Measurements from ENCODE around the gene MALT1.
"Not testable (repeated sequence)": the region's sequence is repeated elsewhere in the genome, so short reads cannot be mapped to it uniquely, and the experiment has no call there.

MALT1 gene, protein sequence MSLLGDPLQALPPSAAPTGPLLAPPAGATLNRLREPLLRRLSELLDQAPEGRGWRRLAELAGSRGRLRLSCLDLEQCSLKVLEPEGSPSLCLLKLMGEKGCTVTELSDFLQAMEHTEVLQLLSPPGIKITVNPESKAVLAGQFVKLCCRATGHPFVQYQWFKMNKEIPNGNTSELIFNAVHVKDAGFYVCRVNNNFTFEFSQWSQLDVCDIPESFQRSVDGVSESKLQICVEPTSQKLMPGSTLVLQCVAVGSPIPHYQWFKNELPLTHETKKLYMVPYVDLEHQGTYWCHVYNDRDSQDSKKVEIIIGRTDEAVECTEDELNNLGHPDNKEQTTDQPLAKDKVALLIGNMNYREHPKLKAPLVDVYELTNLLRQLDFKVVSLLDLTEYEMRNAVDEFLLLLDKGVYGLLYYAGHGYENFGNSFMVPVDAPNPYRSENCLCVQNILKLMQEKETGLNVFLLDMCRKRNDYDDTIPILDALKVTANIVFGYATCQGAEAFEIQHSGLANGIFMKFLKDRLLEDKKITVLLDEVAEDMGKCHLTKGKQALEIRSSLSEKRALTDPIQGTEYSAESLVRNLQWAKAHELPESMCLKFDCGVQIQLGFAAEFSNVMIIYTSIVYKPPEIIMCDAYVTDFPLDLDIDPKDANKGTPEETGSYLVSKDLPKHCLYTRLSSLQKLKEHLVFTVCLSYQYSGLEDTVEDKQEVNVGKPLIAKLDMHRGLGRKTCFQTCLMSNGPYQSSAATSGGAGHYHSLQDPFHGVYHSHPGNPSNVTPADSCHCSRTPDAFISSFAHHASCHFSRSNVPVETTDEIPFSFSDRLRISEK

DNA sequence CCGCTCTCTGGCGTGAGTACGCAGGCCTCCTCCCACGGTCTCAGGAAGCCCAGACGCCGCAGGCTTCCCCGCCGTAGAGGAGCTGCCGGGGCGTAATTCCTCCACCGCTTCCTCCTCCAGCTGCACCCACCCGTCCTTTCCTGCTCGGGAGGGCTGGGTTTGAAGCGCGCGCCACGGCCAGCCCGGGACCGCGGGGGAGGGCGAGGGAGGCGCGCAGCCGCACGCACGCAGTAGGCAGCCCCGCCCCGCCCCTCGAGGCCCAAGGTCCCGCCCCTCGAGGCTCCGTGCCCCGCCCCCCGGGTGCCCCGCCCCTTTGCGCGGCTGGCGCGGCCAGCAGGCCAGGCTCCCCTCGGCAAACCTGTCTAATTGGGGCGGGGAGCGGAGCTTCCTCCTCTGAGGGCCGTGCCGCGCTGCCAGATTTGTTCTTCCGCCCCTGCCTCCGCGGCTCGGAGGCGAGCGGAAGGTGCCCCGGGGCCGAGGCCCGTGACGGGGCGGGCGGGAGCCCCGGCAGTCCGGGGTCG lies at the start of gene MALT1:
TSS of gene MALT1 (plus strand) at position 355 of the 521 bp plus-strand sequence. CDS start 179 bp downstream, outside the sequence.
- DNase-seq, result peak; percentile 95 to 96

DNA sequence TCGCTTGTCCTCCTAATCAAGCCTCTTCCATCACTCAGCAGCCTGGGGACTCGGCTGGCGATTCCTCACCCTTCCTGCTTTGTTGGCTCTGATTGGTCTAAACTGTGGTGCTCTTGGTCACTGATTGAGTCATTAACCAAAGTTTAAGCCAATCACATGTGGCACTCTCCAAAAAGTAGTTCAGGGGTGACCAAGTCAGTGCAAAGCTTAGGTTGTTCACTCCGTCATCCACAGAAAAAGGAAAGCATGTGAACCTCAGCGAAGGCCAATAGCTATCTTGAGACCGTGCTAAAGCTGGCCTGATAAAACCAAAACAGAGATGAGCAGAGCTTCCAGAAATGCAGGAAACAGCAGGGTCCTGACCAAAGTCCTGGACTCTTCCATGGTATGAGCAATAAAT lies 47.3 kb upstream of the MALT1 start:
- DNase-seq, result no peak

DNA sequence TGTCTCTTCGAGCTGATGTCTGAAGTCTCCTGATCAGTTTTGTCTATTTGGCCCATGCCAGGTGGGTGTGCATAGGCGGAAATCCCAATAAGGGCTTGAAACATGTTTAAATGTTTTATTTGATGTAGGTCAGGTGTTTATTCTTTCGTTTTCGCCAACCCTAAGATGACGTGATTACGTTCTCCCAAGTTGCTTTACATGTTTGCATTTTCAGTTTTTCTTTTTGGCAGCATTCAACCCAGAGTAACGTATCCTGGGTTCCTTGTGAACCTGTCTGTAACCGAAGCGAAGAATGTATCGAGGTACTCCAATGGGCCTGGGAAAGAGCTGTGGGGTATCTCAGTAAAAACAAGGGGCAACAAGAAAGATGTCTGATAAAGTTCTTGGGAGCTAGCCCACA lies 45.4 kb upstream of the MALT1 start:
- no peak for DNase-seq

DNA sequence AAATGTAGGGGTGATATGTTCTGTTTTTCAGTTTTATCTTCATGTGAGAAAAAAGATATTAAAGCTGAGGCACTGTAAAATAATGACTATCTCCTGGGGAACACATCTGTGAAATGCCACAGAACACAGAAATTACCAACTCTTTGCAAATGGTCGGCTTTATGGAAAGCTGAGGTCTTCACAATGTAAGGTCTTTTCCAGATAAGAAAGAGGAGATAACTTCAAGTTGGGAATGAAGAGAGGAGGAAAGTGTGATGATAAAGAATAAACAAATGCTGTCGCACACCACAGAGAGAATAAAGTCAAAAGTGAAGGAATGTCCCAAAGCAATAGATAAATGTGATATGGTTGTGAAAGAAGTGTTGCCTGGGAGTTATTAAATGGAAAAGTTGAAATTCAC lies 41.2 kb upstream of the MALT1 start:
- no peak for DNase-seq

DNA sequence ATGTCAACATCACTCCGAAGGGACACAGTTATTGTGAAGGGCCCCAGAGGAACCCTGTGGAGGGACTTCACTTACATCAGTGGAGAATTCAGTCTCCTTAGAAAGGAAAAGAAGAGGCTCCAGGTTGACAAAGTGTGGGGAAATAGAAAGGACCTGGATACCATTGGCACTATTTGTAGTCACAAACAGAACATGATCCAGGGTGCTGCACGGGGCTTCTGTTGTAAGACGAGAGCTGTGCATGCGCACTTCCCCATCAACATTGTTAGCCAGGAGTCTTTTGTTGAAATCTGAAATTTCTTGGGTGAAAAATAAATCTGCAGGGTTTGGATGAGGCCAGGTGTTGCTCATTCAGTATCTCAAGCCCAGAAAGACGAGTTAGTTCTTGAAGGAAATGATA lies 40.0 kb upstream of the MALT1 start:
- DNase-seq, result no peak

DNA sequence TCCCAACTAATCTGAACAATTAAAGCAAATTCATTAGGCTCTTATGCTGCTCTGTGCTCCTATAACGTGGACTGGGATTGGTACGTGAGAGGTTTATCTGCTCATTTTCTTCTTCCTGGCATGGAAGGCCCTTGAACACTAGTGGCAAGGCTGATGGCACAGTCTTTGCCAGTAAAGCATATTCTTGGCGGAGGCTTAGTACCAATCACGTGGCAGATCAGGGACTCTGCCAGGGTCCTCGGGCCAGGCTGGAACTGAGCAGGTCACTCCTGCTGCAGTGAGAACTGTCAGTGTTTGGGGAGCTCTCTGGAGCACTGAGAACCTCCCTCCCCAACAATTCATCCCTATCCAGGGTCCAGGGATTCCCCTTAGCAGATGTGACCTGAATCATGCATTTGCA lies 38.7 kb upstream of the MALT1 start:
- DNase-seq, result no peak

DNA sequence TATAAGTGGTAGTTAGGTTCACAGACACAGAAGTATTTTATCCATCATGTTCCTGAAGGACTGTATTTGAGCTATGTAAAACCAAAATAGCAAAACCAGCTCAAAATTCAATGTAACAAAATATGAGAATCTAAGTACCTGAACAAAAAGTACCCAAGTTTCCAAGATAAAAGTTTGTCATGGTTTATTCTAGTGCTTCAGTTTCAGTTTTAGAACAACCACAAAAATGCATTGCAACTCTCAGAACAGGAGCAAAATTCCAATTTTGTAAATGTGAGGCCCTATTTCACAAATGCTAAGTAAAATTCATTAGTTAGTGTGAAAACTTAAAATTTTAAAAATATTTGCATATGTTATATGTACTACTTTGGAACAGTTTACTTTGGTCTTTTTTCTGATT lies 37.4 kb upstream of the MALT1 start:
- DNase-seq, result no peak

DNA sequence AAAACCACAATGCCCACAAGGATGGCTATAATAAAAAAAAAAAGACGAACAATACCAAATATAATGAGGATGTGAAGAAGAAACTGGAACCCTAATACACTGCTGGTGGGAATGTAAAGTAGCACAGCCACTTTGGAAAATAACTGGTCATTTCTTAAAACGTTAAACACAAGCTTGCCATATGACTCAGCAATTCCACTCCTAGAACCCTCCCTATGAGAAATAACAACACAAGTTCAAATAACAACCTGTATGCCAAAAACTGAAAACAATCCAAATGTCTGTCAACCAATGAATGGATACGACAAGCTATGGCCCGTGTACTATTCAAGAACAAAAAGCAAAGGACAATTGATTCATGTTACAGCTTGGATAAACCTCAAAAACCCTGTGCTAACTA lies 35.4 kb upstream of the MALT1 start:
- no peak for DNase-seq

DNA sequence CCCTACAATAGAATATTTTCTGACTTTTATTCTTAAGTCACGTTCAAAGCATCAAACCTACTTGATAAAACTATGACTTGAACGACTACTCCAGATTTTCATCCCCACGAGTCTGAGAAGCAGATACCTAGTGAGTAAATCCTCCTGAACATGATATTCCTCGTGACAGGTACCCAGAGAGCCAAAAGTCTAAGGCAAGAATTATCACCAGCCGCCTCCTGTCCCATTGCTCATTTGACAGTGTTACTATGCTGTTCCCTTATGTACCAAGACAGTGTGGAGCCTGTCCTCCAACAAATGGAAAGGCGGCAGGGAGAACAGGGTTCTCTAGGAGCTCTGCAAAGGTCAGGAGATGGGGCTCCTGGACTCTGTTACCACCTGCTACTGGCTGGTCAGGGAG lies 34.1 kb upstream of the MALT1 start:
- DNase-seq, result no peak

DNA sequence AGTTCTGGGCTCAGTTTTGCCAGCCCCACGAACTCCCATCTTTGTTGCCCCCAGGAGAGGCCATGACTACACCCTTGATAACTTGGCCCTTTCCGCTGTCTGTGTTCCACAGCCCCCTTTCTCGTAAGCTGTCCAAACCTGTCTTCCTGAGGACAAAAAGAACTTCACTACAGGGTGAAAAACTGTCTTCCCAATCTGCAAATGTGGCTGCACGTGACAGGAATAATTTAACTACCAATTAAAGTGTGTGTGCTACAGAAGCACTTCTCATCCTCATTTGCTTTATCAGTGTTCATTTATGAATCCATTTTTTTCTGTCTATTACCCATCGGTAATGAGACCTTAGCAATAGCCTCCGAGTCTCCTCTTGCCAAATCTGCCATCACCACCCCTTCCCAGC lies 33.3 kb upstream of the MALT1 start:
- DNase-seq, result no peak

DNA sequence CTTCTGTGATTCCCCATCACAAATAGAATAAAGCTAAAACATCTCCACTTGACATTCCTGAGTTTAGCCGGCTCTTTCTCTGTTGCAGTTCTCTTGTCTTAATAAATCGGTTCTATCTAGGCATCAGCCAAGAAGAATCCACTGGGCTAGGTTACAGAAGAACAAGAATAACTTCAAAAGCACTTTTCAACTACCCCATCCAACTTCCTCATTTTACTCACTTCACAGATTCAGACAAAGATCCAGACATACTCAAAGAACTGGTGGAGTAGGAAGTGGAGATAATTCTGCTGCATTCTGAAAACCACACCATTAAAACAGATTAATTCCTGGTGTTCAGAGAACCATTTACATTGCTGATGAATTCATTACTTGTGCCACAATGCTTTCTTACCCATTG lies 32.8 kb upstream of the MALT1 start:
- no peak for DNase-seq

DNA sequence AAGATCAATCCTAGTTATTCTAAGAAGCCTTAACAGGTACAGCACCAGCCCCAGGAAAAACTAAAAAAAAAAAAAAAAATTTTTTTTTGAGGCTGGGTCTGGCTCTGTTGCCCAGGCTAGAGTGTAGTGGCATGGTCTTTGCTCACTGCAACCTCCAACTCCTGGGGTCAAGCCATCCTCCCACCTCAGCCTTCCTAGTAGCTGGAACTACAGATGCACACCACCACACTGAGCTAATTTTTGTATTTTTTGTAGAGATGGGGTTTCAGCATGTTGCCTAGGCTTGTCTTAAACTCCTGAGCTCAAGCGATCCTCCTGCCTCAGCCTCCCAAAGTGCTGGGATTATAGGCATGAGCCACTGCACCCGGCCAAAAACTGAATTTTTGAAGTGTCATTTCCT lies 32.0 kb upstream of the MALT1 start:
- no peak for DNase-seq

DNA sequence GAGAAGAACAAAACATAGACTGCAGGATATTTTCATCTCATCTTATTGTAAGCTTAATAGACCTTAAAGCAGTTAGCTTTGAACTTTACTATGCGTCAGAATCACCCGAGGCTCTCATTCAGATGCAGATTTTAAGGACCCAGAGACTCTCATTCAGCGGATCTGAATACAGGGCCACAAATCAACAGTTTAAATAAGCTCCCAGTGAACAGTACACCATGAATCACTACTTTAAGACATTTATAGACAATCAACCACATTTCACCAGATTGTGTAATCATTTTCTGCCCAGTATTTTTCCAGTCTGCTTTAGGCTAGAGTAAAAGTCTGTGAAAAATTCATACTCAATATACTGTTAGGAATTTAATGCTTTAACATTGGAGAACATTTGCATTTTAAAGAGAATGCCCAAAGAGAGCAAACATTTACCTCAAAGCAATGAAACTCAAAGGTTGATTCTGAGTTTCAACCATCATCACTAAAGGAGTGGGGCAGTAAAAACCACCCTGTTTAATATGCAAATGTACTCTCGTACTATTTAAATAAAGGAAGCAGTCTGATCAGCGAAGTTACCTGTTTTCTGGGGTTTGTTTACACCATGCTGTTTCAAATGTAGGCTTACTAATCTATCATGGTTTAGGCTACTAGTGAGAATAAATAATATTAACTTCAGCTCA lies 31.4 kb upstream of the MALT1 start:
- DNase-seq, result no peak

DNA sequence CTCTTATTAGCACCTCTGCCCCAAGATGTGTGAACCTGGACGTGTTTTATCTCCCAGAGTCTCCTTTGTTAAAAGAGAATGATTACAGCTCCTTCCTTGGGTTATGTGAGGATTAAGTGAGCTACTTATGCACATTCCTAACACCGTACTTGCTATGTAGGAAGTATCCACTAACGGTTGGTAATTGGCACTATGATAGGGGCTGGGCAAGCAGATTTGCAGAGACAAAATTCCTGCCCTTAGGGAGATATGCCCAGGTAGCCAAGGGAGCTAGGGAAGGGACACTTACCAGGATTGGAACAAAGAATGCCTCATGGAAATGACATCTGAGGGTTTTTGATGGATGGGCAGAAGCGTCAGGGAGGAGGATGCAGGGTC lies 30.8 kb upstream of the MALT1 start:
- DNase-seq, result no peak

DNA sequence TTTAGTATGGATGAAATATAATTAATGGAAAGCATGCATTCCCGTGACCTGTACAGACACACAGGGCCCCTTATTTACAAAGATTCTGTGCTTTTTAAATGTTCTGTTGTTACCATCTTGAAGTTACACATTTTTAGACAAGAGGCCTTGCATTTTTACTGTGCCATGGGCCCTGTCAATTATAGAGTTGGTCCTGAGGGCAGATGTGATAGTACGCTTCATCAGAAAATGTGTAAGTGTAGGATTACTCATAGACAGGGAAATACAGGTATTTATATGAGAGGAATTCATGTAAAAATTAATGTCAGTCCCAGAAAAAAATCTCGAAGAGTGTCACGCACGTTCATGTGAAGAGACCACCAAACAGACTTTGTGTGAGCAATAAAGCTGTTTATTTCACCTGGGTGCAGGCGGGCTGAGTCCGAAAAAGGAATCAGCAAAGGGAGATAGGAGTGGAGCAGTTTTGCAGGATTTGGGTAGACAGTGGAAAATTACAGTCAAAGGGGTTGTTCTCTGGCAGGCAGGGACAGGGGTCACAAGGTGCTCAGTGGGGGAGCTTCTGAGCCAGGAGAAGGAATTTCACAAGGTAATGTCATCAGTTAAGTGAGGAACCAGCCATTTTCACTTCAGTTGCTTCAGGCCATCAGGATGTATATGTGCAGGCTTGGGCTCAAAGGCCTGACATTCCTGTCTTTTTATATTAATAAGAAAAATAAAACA lies 30.2 kb upstream of the MALT1 start:
- DNase-seq, result no peak

DNA sequence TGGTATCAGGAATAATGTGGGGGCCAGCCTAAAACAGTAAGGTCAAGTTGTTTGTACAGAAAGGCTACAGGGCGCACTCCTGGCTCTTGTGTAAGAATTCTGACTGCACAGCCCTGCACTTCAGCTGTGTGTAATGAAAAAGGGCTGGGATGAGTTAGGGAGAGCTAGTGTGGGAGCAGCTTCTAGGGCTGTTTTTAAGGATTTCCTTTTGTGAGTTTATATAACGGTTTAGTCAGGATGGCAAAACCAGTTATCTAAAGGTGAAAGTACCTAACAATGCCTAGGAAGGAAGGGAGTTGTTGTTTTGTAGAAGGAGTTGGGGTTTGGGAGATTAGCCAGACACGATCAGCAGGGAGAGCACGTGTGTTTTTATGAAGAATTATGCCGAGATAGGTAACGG lies 27.7 kb upstream of the MALT1 start:
- DNase-seq, result not testable (repeated sequence)

DNA sequence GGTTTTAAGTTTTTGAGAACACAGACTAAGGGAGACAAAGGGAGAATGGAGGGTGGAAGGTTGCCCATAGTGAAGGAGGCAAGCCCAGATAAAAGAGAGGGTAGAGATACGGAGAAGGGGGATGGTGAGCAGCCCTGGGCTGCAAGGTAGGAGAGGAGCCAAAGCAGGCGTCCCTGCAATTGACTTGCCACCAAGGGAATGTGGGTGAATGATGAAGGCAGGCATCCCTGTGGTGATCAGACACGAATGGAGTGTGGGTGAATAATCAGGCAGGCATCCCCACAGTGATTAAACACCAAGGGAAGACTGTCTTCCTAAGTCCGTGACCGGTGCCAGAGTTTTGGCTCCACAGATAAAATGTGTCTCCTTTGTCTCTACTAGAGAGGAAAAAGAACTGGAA lies 25.9 kb upstream of the MALT1 start:
- DNase-seq, result no peak

DNA sequence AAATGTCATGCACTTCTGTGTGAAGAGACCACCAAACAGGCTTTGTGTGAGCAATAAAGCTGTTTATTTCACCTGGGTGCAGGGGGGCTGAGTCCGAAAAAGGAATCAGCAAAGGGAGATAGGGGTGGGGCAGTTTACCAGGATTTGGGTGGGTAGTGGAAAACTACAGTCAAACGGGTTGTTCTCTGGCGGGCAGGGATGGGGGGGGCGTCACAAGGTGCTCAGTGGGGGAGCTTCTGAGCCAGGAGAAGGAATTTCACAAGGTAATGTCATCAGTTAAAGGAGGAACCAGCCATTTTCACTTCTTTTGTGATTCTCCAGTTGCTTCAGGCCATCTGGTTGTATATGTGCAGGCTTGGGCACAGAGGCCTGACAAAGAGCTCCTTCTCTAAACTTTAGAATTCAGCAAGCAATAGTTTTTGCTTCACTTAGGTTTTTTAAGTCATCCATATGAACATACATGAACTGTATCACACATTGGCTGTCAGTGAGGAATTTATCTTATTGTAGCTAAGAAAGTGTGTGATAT lies 24.9 kb upstream of the MALT1 start:
- DNase-seq, result no peak

DNA sequence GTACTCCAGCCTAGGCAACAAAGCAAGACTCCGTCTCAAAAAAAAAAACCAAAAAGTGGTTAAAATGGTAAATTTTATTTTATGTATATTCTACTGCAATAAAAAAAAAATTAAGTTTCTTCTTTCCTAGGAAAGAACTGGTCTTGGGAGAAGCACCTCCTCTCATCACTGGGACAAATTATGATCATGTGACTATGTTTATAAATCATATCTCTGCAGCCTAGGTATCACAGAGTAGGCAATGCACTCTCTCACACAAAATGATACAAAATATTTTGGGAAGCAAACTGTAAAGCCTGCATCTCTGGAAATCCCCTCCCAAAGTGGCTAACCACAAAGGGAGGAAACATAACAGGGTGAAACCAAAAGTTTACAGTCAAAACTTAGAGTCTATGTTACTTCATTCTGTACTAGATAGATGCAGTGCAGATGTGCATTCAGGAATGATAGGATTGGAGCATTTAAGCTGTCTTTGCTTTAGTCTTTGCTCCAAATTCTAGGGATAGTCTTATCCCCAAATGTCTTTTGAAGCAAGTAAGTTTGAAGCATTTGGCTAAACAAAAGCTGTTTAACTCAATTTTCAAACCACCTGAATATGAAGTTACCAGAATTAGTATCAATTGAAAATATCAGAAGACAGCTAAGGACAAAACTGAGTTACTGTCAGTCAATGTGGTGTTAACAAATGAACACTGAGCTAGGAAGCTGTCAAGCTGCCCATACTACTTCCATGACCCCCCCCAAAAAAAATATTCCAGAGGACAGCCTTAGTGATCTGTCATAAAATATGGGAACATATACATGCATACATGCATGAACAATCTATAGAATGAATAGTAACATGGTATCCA lies 21.1 kb upstream of the MALT1 start:
- peak; percentile 21 to 31 for DNase-seq

DNA sequence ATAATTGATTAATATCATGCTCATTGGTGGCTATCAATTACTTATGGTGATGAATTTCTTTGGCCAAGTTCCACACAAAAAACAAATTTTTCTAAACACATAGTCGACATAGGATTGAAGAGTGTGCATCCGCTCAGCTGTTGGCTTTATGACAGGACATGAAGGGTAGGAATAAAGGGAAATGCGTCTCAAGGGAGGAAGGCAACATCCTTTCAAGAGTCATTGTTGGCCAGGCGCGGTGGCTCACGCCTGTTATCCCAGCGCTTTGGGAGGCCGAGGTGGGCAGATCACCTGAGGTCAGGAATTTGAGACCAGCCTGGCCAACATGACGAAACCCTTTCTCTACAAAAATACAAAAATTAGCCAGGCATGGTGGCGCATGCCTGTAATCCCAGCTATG lies 20.4 kb upstream of the MALT1 start:
- DNase-seq, result not testable (repeated sequence)

DNA sequence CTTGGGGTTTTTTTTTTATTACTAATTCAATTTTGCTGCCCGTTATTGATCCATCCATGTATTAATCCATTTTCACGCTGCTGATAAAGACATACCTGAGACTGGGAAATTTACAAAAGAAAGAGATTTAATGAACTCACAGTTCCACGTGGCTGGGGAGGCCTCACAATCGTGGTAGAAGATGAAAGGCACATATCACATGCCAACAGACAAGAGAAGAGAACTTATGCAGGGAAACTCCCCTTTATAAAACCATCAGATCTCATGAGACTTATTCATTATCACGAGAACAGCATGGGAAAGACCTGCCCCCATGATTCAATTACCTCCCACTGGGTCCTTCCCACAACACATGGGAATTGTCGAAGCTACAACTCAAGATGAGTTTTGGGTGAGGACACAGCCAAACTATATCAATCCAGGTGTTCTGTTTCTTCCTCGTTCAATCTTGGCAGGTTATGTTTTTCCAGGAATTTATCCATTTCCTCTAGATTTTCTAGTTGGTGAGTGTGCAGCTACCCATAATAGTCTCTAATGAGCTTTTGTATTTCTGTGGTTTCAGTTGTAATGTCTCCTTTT lies 18.0 kb upstream of the MALT1 start:
- not testable (repeated sequence) for DNase-seq
